Neural cell (in vitro differentiated cells): ENCODE results near the gene COL3A1. TPM values are rescaled to one million over a fixed set of nuclear protein-coding genes. Genes with fewer than 3 reads are reported as not detected.

Source experiments
- H2AFZ ChIP-seq: fragments of 200-600, 300-800 bp; sonication (generic), shearing (Covaris generic); 2 replicates; pipeline ENCODE4 v1.6.0; 2014; ENCODE audit warnings: low read depth, mild to moderate bottlenecking, antibody characterized with exemption, low read length, moderate library complexity
- H3F3A ChIP-seq: fragments of 200-600 bp; shearing (Covaris generic); 2 replicates; pipeline ENCODE4 v1.6.1; 2016; ENCODE audit warnings: mild to moderate bottlenecking, moderate library complexity, mixed read lengths, antibody characterized with exemption, low read length; ENCODE audit not compliant: insufficient read depth, poor library complexity, severe bottlenecking
- H3K27ac ChIP-seq: fragments of 200-600, 300-800 bp; sonication (generic), shearing (Covaris generic); 2 replicates; pipeline ENCODE4 v1.5.1; 2014; ENCODE audit warnings: mild to moderate bottlenecking, low read length, moderate library complexity
- H3K27me3 ChIP-seq: fragments of 300-800, 200-600 bp; sonication (generic), shearing (Covaris generic); 2 replicates; pipeline ENCODE4 v1.6.0; 2014; ENCODE audit warnings: mild to moderate bottlenecking, low read depth, low read length, moderate library complexity; ENCODE audit not compliant: insufficient read depth
- H3K36me3 ChIP-seq: fragments of 300-800, 200-600 bp; sonication (generic), shearing (Covaris generic); 2 replicates; pipeline ENCODE4 v1.5.1; 2014; ENCODE audit warnings: mild to moderate bottlenecking, antibody characterized with exemption, low read length, moderate library complexity; ENCODE audit not compliant: insufficient read depth
- H3K4me2 ChIP-seq: fragments of 300-800, 200-600 bp; sonication (generic), shearing (Covaris generic); 2 replicates; pipeline ENCODE4 v1.6.0; 2014; ENCODE audit warnings: mild to moderate bottlenecking, low read length
- H3K4me3 ChIP-seq: fragments of 300-800, 200-600 bp; sonication (generic), shearing (Covaris generic); 2 replicates; pipeline ENCODE4 v1.5.1; 2014; ENCODE audit warnings: mild to moderate bottlenecking, low read length, moderate library complexity
- H3K79me2 ChIP-seq: fragments of 200-600 bp; shearing (Covaris generic); replicated peaks from 2 replicates; pipeline ENCODE4 v1.6.0; 2014; ENCODE audit warnings: mild to moderate bottlenecking, low read length, moderate library complexity; ENCODE audit not compliant: insufficient read depth
- H3K9ac ChIP-seq: fragments of 300-800, 200-600 bp; sonication (generic), shearing (Covaris generic); 2 replicates; pipeline ENCODE4 v1.6.1; 2016; ENCODE audit warnings: mild to moderate bottlenecking, low read length, mixed read lengths
- H3K9me2 ChIP-seq: fragments of 200-600 bp; shearing (Covaris generic); 2 replicates; pipeline ENCODE4 v1.6.1; 2016; ENCODE audit warnings: mild to moderate bottlenecking, low read length, mixed read lengths; ENCODE audit not compliant: insufficient read depth
- H3K9me3 ChIP-seq: fragments of 200-600, 300-800 bp; sonication (generic), shearing (Covaris generic); 2 replicates; pipeline ENCODE4 v1.6.1; 2016; ENCODE audit warnings: mild to moderate bottlenecking, mixed run types, low read length, moderate library complexity, mixed read lengths
- H4K20me1 ChIP-seq: fragments of 200-600 bp; shearing (Covaris generic); 2 replicates; pipeline ENCODE4 v1.6.1; 2016; ENCODE audit warnings: mild to moderate bottlenecking, mixed run types; ENCODE audit not compliant: insufficient read depth
- CTCF ChIP-seq: fragments of 450-650 bp; IDR thresholded peaks from 2 replicates; pipeline ENCODE4 v1.5.1; 2014; ENCODE audit warnings: antibody characterized with exemption, mild to moderate bottlenecking, moderate library complexity; ENCODE audit not compliant: poor library complexity, severe bottlenecking
- EP300 ChIP-seq: fragments of 450-650 bp; conservative IDR thresholded peaks from 2 replicates; pipeline ENCODE4 v1.6.1; 2014; ENCODE audit warnings: antibody characterized with exemption, mild to moderate bottlenecking, moderate library complexity; ENCODE audit not compliant: poor library complexity, severe bottlenecking
- EZH2 ChIP-seq: fragments of 200-600, 300-800 bp; shearing (Covaris generic), sonication (generic); IDR thresholded peaks from 2 replicates; pipeline ENCODE4 v1.6.1; 2014; ENCODE audit warnings: antibody characterized with exemption, low read length, borderline replicate concordance, mild to moderate bottlenecking; ENCODE audit not compliant: insufficient read depth, poor library complexity, severe bottlenecking
- MXI1 ChIP-seq: fragments of 450-650 bp; conservative IDR thresholded peaks from 2 replicates; pipeline ENCODE4 v1.6.1; 2014; ENCODE audit warnings: antibody characterized with exemption, mild to moderate bottlenecking; ENCODE audit not compliant: poor library complexity, severe bottlenecking
- POLR2AphosphoS5 ChIP-seq: IDR thresholded peaks from 2 replicates; pipeline ENCODE4 v1.6.1; 2012
- RAD21 ChIP-seq: fragments of 450-650 bp; conservative IDR thresholded peaks from 2 replicates; pipeline ENCODE4 v1.6.1; 2014; ENCODE audit warnings: antibody characterized with exemption, mild to moderate bottlenecking, moderate library complexity
- REST ChIP-seq: IDR thresholded peaks from 2 replicates; pipeline ENCODE4 v1.6.1; 2012; ENCODE audit warnings: borderline replicate concordance
- SMC3 ChIP-seq: fragments of 450-650 bp; conservative IDR thresholded peaks from 2 replicates; pipeline ENCODE4 v1.6.1; 2014; ENCODE audit warnings: antibody characterized with exemption, mild to moderate bottlenecking, moderate library complexity; ENCODE audit not compliant: poor library complexity
- TAF1 ChIP-seq: IDR thresholded peaks from 2 replicates; pipeline ENCODE4 v1.6.1; 2012; ENCODE audit warnings: low read depth
- polyA plus RNA-seq: library from polyadenylated mRNA; depleted of rRNA; stranded (reverse); fragments of >200 nt; gene quantifications from 2 replicates; pipeline ENCODE4 v1.2.3, GENCODE V29; 2014

COL3A1 gene
- polyA plus RNA-seq, 1 donor from 2014 or later: 1.3 TPM

DNA sequence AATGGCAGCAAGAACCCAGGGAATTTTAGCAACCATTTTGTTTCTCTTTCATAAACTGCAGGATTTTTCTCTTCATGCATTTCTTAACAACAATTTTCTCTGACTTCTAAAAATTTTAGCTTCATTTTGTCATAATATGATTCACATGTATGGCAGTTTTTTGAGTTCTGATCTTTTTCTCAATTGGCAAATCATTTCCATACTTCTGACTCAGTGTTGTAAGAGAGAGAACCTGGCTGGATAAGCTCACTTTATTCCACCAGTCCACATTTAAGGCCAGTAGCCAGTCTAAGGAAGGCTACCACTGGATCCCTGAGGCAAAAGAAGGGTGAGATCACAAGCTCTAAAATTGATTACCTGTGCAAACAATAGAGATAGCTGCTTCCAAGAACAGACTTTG, 42.8 kb upstream of the COL3A1 start:
- Histone ChIP-seq H3K9me2 (no peaks in the 10 kb centered on the region), H3K79me2 (no peaks in the 10 kb centered on the region), H3K4me3 (no peak overlapping the region), H3K36me3 (no peaks in the 10 kb centered on the region), H3K27ac (no peak overlapping the region), H3F3A (no peaks in the 10 kb centered on the region), H2AFZ (no peak overlapping the region), H4K20me1 (no peaks in the 10 kb centered on the region), H3K27me3 (no peaks in the 10 kb centered on the region), H3K9me3 (no peaks in the 10 kb centered on the region), H3K9ac (no peak overlapping the region), H3K4me2 (no peak overlapping the region)
- TF ChIP-seq SMC3: no peak
- TF ChIP-seq REST: no peak
- no peak for TF ChIP-seq RAD21
- TF ChIP-seq TAF1: no peak
- TF ChIP-seq MXI1: no peak
- no peak for TF ChIP-seq EZH2
- TF ChIP-seq POLR2AphosphoS5: no peak
- no peak for TF ChIP-seq EP300
- no peak for TF ChIP-seq CTCF

GRCh38 chr2:188937228-188938220, 36.6 kb upstream of the COL3A1 start:
- Histone ChIP-seq H3K27ac (no peak overlapping the region), H3K4me3 (no peak overlapping the region), H3K36me3 (no peaks in the 10 kb centered on the region), H3K79me2 (no peaks in the 10 kb centered on the region), H3K9ac (no peak overlapping the region), H3K4me2 (no peak overlapping the region), H4K20me1 (no peaks in the 10 kb centered on the region), H3K27me3 (no peaks in the 10 kb centered on the region), H2AFZ (no peak overlapping the region), H3K9me2 (no peaks in the 10 kb centered on the region), H3K9me3 (no peaks in the 10 kb centered on the region), H3F3A (no peaks in the 10 kb centered on the region)
- TF ChIP-seq MXI1: no peak
- TF ChIP-seq EZH2: no peak
